OCI-LY7 (cell line): Measurements from ENCODE around the gene CPD.

ENCODE experiments used
- EZH2phosphoT487 ChIP-seq: fragments of 200-600 bp; sonication (generic); IDR thresholded peaks from 2 replicates; pipeline ENCODE4 v1.6.1; 2018; ENCODE audit warnings: low read depth, borderline replicate concordance, mild to moderate bottlenecking, mixed run types, antibody characterized with exemption, low read length, moderate library complexity, mixed read lengths
- TF ChIP-seq, protein P1 (sequence below): fragments of 200-600 bp; sonication (generic); conservative IDR thresholded peaks from 2 replicates; pipeline ENCODE4 v1.5.1; 2014; ENCODE audit warnings: mild to moderate bottlenecking, antibody characterized with exemption, low read length, moderate library complexity, mixed read lengths

- TF ChIP-seq, protein P1, sequence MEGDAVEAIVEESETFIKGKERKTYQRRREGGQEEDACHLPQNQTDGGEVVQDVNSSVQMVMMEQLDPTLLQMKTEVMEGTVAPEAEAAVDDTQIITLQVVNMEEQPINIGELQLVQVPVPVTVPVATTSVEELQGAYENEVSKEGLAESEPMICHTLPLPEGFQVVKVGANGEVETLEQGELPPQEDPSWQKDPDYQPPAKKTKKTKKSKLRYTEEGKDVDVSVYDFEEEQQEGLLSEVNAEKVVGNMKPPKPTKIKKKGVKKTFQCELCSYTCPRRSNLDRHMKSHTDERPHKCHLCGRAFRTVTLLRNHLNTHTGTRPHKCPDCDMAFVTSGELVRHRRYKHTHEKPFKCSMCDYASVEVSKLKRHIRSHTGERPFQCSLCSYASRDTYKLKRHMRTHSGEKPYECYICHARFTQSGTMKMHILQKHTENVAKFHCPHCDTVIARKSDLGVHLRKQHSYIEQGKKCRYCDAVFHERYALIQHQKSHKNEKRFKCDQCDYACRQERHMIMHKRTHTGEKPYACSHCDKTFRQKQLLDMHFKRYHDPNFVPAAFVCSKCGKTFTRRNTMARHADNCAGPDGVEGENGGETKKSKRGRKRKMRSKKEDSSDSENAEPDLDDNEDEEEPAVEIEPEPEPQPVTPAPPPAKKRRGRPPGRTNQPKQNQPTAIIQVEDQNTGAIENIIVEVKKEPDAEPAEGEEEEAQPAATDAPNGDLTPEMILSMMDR, result no peak
- TF ChIP-seq EZH2phosphoT487, result no peak
These were observed 22.4 kb downstream of the CPD start for GRCh38 chr17:30401097-30401496.
